ENCODE results near the gene HMGCL. TPM values are rescaled to one million over a fixed set of nuclear protein-coding genes. Genes with fewer than 3 reads are reported as not detected.
"Not testable (repeated sequence)": the region's sequence is repeated elsewhere in the genome, so short reads cannot be mapped to it uniquely, and the experiment has no call there.

Gene HMGCL
- total RNA-seq, 4 donors from 2014 or later = 25.5 to 50.0 (median 43.9) TPM

DNA sequence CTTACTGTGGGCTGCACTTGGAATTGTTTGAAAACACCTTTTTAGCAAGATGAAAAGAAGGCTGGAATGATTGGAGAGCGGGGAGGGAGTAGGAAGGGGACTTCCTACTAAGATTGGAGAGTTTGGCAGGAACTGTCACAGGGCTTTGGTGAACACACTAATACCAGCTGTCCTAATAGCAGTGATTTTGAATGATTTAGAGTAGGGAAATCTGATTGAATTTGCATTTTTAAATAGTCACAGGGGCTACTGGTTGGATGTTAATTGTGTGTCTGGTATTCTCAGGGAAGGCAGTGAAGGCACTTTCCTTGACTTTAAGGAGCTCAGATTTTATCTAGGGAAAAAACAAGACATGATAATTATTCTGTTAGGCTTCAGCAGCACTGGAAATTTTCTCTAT is 2.5 kb upstream of the HMGCL start:
- Histone ChIP-seq H3K27me3 (no peaks in the 10 kb centered on the region), H3K36me3 (no peaks in the 10 kb centered on the region), H3K4me1 (peaks cover 9 to 27% (median 13%) of the 10 kb centered on the region in 4 donors), H3K4me3 (no peak overlapping the region), H3K9me3 (no peaks in the 10 kb centered on the region), H3K27ac (replicated peaks in 1 of 4) (no peak overlapping the region)
- 73% methylated on average over 1 of the region's 1 CpG for WGBS
- intact Hi-C loops (cut with DNase I) = no loop called here
- TF ChIP-seq, protein P1, sequence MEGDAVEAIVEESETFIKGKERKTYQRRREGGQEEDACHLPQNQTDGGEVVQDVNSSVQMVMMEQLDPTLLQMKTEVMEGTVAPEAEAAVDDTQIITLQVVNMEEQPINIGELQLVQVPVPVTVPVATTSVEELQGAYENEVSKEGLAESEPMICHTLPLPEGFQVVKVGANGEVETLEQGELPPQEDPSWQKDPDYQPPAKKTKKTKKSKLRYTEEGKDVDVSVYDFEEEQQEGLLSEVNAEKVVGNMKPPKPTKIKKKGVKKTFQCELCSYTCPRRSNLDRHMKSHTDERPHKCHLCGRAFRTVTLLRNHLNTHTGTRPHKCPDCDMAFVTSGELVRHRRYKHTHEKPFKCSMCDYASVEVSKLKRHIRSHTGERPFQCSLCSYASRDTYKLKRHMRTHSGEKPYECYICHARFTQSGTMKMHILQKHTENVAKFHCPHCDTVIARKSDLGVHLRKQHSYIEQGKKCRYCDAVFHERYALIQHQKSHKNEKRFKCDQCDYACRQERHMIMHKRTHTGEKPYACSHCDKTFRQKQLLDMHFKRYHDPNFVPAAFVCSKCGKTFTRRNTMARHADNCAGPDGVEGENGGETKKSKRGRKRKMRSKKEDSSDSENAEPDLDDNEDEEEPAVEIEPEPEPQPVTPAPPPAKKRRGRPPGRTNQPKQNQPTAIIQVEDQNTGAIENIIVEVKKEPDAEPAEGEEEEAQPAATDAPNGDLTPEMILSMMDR (IDR thresholded peaks at IDR 0.05) = no peak
- TF ChIP-seq EP300 (IDR thresholded peaks at IDR 0.05) (no peak), POLR2A (IDR thresholded peaks at IDR 0.05; ENCODE audit: low read depth) (no peak)
- DNase-seq (ENCODE audit: extremely low spot score) = no peak

DNA sequence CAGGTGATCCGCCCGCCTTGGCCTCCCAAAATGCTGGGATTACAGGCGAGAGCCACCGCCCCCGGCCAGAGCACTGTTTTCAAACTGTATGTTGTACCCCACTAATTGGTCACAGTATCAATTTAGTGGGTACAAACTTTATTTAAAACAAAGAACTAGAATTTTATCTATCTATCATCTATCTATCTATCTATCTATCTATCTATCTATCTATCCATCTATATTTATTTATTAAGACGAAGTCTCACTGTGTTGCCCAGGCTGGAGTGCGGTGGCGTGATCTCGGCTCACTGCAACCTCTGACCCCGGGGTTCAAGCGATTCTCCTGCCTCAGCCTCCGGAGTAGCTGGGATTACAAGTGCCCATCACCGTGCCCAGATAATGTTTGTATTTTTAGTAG is 1.4 kb upstream of the HMGCL start:
- H3K27me3 ChIP-seq; H3K36me3 ChIP-seq; DNase-seq (ENCODE audit: extremely low spot score); H3K4me3 ChIP-seq; H3K9me3 ChIP-seq; H3K27ac ChIP-seq (replicated peaks in 1 of 4); intact Hi-C loops (cut with DNase I): not testable (repeated sequence)
- H3K4me1 ChIP-seq = peaks cover 9 to 31% (median 13%) of the 10 kb centered on the region in 4 donors
- WGBS = 95% methylated on average over 13 of the region's 13 CpGs

DNA sequence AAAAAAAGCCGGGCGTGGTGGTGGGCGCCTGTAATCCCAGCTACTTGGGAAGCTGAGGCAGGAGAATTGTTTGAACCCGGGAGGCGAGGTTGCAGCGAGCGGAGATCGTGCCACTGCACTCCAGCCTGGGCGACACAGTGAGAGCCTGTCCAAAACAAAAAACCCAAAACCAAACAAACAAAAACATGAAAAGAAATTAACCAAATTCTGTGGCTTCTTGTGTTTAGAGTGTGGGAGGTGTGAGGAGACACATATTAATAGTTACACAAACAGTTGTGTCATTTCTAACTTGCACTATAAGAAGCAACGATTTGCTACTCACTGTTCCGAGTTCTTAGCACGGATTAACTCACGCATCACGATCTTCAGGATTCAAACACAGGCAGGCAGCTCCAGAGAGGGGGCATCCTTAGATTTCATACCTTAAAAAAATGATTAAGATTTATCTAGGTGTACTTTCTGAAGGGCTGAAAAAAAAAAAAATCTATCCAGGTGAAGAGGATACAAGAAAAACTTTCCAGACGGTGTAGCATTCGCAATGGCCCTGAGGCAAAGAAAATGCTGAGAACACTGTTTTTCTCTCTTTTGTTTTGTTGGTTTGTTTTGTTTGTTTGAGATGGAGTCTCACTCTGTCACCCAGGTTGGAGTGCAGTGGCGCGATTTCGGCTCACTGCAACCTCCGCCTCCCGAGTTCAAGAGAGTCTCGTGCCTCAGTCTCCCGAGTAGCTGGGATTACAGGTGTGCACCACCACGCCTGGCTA is 713 bp upstream of the HMGCL start:
- Histone ChIP-seq H3K27me3 (no peaks in the 10 kb centered on the region), H3K27ac (replicated peaks in 1 of 4) (peak overlapping the region; percentile 92 to 96 (median 94)), H3K4me3 (peak overlapping the region; percentile 81 to 99 (median 86)), H3K4me1 (peaks cover 9 to 31% (median 13%) of the 10 kb centered on the region in 4 donors), H3K9me3 (no peaks in the 10 kb centered on the region), H3K36me3 (no peaks in the 10 kb centered on the region)
- 67% methylated on average over 24 of the region's 24 CpGs for WGBS
- intact Hi-C loops (cut with DNase I) = no loop called here
- no peak for TF ChIP-seq EP300 (IDR thresholded peaks at IDR 0.05)
- DNase-seq (ENCODE audit: extremely low spot score) = no peak

DNA sequence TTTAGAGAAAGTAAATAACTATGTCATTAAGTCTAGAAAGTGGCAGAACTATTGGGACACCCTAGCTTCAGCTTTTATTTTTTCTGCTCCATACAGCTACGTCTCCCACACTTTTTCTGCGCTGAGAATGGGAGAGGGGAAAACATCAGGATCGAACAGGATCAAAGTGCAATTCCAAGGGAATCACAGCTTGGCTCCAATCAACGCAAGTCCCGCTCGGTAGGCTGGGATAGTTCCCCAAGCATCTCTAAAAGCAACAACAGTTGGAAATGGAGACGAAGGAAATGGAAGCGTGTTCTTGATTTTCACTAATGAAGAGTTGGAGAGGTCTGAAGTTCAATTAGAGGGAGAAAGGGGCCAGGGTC is 536 bp downstream of the HMGCL start:
- TF ChIP-seq, protein P1 (IDR thresholded peaks at IDR 0.05) = no peak
- no peak for TF ChIP-seq POLR2AphosphoS5 (IDR thresholded peaks at IDR 0.05)
- Histone ChIP-seq H3K4me3 (peak overlapping the region; percentile 81 to 99 (median 86)), H3K27me3 (no peaks in the 10 kb centered on the region), H3K4me1 (peaks cover 9 to 31% (median 13%) of the 10 kb centered on the region in 4 donors), H3K27ac (replicated peaks in 1 of 4) (peak overlapping the region; percentile 92 to 96 (median 94)), H3K36me3 (peaks cover 0 to 9% (median 7%) of the 10 kb centered on the region in 4 donors), H3K9me3 (no peaks in the 10 kb centered on the region)
- under 1% methylated on average over 8 of the region's 8 CpGs for WGBS
- intact Hi-C loops (cut with DNase I) = no loop called here
- no peak for DNase-seq (ENCODE audit: extremely low spot score)

DNA sequence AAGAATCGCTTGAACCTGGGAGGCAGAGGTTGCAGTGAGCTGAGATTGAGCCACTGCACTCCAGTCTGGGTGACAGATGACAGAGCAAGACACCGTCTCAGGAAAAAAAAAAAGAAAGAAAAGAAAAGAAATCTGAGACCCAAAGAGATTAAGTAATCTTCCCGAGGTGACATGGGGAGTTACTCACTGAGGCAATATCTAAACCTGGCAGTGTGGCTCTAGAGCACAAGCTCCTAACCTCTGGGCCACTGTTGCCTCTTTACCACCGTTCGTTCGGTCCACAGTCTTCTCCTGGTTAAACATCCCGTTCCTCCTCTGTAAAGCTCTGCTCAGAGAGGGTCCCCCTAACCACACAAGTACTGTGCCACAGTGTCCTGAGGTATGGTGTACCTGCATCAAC is 1.5 kb downstream of the HMGCL start:
- WGBS = 71% methylated on average over 7 of the region's 7 CpGs
- no peak for DNase-seq (ENCODE audit: extremely low spot score)
- Histone ChIP-seq H3K4me1 (peaks cover 9 to 31% (median 13%) of the 10 kb centered on the region in 4 donors), H3K4me3 (no peak overlapping the region), H3K9me3 (no peaks in the 10 kb centered on the region), H3K27ac (replicated peaks in 1 of 4) (no peak overlapping the region), H3K27me3 (no peaks in the 10 kb centered on the region), H3K36me3 (peaks cover 0 to 16% (median 13%) of the 10 kb centered on the region in 4 donors)
- no peak for TF ChIP-seq POLR2A (IDR thresholded peaks at IDR 0.05; ENCODE audit: low read depth)
- no peak for TF ChIP-seq POLR2AphosphoS5 (IDR thresholded peaks at IDR 0.05)
- TF ChIP-seq, protein P1 (IDR thresholded peaks at IDR 0.05) = no peak
- TF ChIP-seq EP300 (IDR thresholded peaks at IDR 0.05) = no peak
- intact Hi-C loops (cut with DNase I) = no loop called here

DNA sequence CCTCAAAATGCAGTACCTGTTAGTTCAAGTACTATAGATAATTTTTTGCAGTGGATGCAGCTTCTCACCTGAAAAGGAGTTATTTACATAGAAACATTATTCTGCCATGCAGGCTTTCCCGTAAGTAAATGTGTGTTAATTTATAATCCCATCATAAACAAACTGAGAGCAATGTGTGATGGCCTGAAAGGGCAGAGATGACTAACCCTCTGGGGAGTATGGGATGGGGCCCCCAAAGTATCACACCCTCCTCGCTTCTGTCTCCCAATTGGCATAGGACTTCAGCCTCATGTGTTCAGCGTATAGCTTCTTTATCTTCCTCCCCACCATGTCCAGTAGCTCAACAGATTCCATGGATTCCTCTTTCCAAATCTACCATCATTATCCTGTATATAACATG is 7.6 kb downstream of the HMGCL start:
- Histone ChIP-seq H3K4me3 (no peak overlapping the region), H3K36me3 (peaks cover 36 to 75% (median 73%) of the 10 kb centered on the region in 4 donors)
- 82% methylated on average over 3 of the region's 3 CpGs for WGBS

More for the DNA sequence above, 7.6 kb downstream of the HMGCL start:
- intact Hi-C loops (cut with DNase I) = no loop called here
- no peak for DNase-seq (ENCODE audit: extremely low spot score)
- peaks cover 0 to 3% (median 0%) of the 10 kb centered on the region in 4 donors for H3K4me1 ChIP-seq
- H3K9me3 ChIP-seq = no peaks in the 10 kb centered on the region
- TF ChIP-seq, protein P1 (IDR thresholded peaks at IDR 0.05) = no peak
- no peak for TF ChIP-seq POLR2AphosphoS5 (IDR thresholded peaks at IDR 0.05)
- no peak for TF ChIP-seq POLR2A (IDR thresholded peaks at IDR 0.05; ENCODE audit: low read depth)
- no peak for TF ChIP-seq EP300 (IDR thresholded peaks at IDR 0.05)
- H3K27ac ChIP-seq (replicated peaks in 1 of 4) = no peak overlapping the region
- H3K27me3 ChIP-seq = no peaks in the 10 kb centered on the region
